ENCODE measurements around the gene NFKB2.

DNA sequence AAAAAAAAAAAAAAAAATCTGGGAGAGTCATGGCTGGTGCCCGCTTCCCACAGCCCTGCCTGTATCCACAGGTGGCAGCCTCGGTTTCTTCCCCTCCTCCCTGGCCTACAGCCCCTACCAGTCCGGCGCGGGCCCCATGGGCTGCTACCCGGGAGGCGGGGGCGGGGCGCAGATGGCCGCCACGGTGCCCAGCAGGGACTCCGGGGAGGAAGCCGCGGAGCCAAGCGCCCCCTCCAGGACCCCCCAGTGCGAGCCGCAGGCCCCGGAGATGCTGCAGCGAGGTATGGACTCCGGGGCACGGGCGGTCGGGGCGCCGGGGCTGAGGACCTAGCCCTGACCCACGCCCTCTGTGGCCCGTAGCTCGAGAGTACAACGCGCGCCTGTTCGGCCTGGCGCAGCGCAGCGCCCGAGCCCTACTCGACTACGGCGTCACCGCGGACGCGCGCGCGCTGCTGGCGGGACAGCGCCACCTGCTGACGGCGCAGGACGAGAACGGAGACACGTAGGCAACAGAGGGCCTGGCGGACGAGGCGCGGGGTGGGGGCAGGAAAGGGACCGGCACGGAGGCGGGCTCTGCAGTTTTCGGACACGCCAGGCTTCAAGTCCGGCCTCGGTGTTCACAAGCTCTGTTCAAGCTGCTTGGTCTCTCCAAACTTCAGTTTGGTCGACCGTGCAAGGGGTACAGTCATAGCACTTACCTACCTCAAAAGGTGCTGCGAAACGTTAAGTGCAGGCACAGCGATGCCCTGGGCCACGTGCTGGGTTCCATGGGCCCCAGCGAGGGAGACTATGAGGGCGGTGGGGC, 3.9 kb downstream of the NFKB2 start:
- TF ChIP-seq, protein P1, sequence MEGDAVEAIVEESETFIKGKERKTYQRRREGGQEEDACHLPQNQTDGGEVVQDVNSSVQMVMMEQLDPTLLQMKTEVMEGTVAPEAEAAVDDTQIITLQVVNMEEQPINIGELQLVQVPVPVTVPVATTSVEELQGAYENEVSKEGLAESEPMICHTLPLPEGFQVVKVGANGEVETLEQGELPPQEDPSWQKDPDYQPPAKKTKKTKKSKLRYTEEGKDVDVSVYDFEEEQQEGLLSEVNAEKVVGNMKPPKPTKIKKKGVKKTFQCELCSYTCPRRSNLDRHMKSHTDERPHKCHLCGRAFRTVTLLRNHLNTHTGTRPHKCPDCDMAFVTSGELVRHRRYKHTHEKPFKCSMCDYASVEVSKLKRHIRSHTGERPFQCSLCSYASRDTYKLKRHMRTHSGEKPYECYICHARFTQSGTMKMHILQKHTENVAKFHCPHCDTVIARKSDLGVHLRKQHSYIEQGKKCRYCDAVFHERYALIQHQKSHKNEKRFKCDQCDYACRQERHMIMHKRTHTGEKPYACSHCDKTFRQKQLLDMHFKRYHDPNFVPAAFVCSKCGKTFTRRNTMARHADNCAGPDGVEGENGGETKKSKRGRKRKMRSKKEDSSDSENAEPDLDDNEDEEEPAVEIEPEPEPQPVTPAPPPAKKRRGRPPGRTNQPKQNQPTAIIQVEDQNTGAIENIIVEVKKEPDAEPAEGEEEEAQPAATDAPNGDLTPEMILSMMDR (IDR thresholded peaks at IDR 0.05), result peak; percentile 94
- TF ChIP-seq EZH2 (IDR thresholded peaks at IDR 0.05; ENCODE audit: borderline replicate concordance, insufficient read depth, low read depth, low read length, poor library complexity, severe bottlenecking), result no peak
